ENCODE results near the gene MRC1.

MRC1 gene

GRCh38 chr10:17808971-17809841 lies at the start of gene MRC1:
TSS of gene MRC1 (plus strand) at chr10:17809348. CDS start at chr10:17809466, 118 bp downstream.
- no peak for DNase-seq (ENCODE audit: low spot score)

- no peak for DNase-seq (ENCODE audit: low spot score)
Measured at GRCh38 chr10:17764142-17764541, 45.0 kb upstream of the MRC1 start.

GRCh38 chr10:17765602-17766001 lies 43.5 kb upstream of the MRC1 start:
- DNase-seq (ENCODE audit: low spot score) = no peak

- no peak for DNase-seq (ENCODE audit: low spot score)
Measured at GRCh38 chr10:17766731-17767130, 42.4 kb upstream of the MRC1 start.

- no peak for DNase-seq (ENCODE audit: low spot score)
Measured at GRCh38 chr10:17768496-17768895, 40.7 kb upstream of the MRC1 start.

GRCh38 chr10:17768957-17769356 lies 40.2 kb upstream of the MRC1 start:
- DNase-seq (ENCODE audit: low spot score) = no peak

GRCh38 chr10:17771017-17771416 lies 38.1 kb upstream of the MRC1 start:
- no peak for DNase-seq (ENCODE audit: low spot score)

- no peak for DNase-seq (ENCODE audit: low spot score)
Measured at GRCh38 chr10:17779784-17780183, 29.4 kb upstream of the MRC1 start.

- no peak for DNase-seq (ENCODE audit: low spot score)
Measured at GRCh38 chr10:17780727-17781126, 28.4 kb upstream of the MRC1 start.

GRCh38 chr10:17781856-17782255 lies 27.3 kb upstream of the MRC1 start:
- no peak for DNase-seq (ENCODE audit: low spot score)

- no peak for DNase-seq (ENCODE audit: low spot score)
Measured at GRCh38 chr10:17782921-17783665, 26.1 kb upstream of the MRC1 start.

- no peak for DNase-seq (ENCODE audit: low spot score)
Measured at GRCh38 chr10:17783751-17784150, 25.4 kb upstream of the MRC1 start.

GRCh38 chr10:17784688-17785087 lies 24.5 kb upstream of the MRC1 start:
- DNase-seq (ENCODE audit: low spot score) = no peak

- no peak for DNase-seq (ENCODE audit: low spot score)
Measured at GRCh38 chr10:17785276-17785930, 23.7 kb upstream of the MRC1 start.

GRCh38 chr10:17787087-17787961 lies 21.8 kb upstream of the MRC1 start:
- no peak for DNase-seq (ENCODE audit: low spot score)

GRCh38 chr10:17788646-17789045 lies 20.5 kb upstream of the MRC1 start:
- no peak for DNase-seq (ENCODE audit: low spot score)

GRCh38 chr10:17789396-17789795 lies 19.8 kb upstream of the MRC1 start:
- no peak for DNase-seq (ENCODE audit: low spot score)

- no peak for DNase-seq (ENCODE audit: low spot score)
Measured at GRCh38 chr10:17790651-17791050, 18.5 kb upstream of the MRC1 start.

- no peak for DNase-seq (ENCODE audit: low spot score)
Measured at GRCh38 chr10:17792991-17793390, 16.2 kb upstream of the MRC1 start.

- DNase-seq (ENCODE audit: low spot score) = no peak
Measured at GRCh38 chr10:17793823-17794644, 15.1 kb upstream of the MRC1 start.

GRCh38 chr10:17795083-17795482 lies 14.1 kb upstream of the MRC1 start:
- DNase-seq (ENCODE audit: low spot score) = no peak

Data from left forelimb (tissue), 1 donor.